GM21717 (cell line): Measurements from ENCODE around the gene SBF2.
"Not testable (repeated sequence)": the region's sequence is repeated elsewhere in the genome, so short reads cannot be mapped to it uniquely, and the experiment has no call there.

Experiments used
- ATAC-seq: cut with Tn5 transposase; IDR thresholded peaks from one replicate; pipeline ENCODE4 v1.9.1; 2021; ENCODE audit warnings: mild to moderate bottlenecking, moderate library complexity; ENCODE audit not compliant: unreplicated experiment

SBF2 gene

GRCh38 chr11:10272132-10272531 is 21.9 kb downstream of the SBF2 start:
- ATAC-seq, result no peak

GRCh38 chr11:10268746-10269488 is 25.1 kb downstream of the SBF2 start:
- ATAC-seq, result no peak

- ATAC-seq, result no peak
Measured at GRCh38 chr11:10267821-10268220, 26.2 kb downstream of the SBF2 start.

GRCh38 chr11:10265936-10266335 is 28.1 kb downstream of the SBF2 start:
- no peak for ATAC-seq

GRCh38 chr11:10264716-10265115 is 29.3 kb downstream of the SBF2 start:
- ATAC-seq, result not testable (repeated sequence)

- no peak for ATAC-seq
Measured at GRCh38 chr11:10263929-10264328, 30.1 kb downstream of the SBF2 start.

- no peak for ATAC-seq
Measured at GRCh38 chr11:10261821-10262220, 32.2 kb downstream of the SBF2 start.

GRCh38 chr11:10257478-10257877 is 36.5 kb downstream of the SBF2 start:
- ATAC-seq, result no peak

GRCh38 chr11:10255388-10256125 is 38.5 kb downstream of the SBF2 start:
- ATAC-seq, result no peak

GRCh38 chr11:10249448-10250131 is 44.4 kb downstream of the SBF2 start:
- ATAC-seq, result not testable (repeated sequence)

- ATAC-seq, result no peak
Measured at GRCh38 chr11:10247011-10247410, 47.0 kb downstream of the SBF2 start.

GRCh38 chr11:10243896-10244575 is 50.0 kb downstream of the SBF2 start:
- no peak for ATAC-seq

- no peak for ATAC-seq
Measured at GRCh38 chr11:10236840-10237239, 57.2 kb downstream of the SBF2 start.

- ATAC-seq, result no peak
Measured at GRCh38 chr11:10233581-10233980, 60.4 kb downstream of the SBF2 start.

GRCh38 chr11:10232756-10233155 is 61.3 kb downstream of the SBF2 start:
- no peak for ATAC-seq

- ATAC-seq, result not testable (repeated sequence)
Measured at GRCh38 chr11:10231803-10232202, 62.2 kb downstream of the SBF2 start.

- no peak for ATAC-seq
Measured at GRCh38 chr11:10225553-10225952, 68.5 kb downstream of the SBF2 start.

GRCh38 chr11:10222399-10222798 is 71.6 kb downstream of the SBF2 start:
- ATAC-seq, result no peak

- no peak for ATAC-seq
Measured at GRCh38 chr11:10221342-10221741, 72.7 kb downstream of the SBF2 start.

- no peak for ATAC-seq
Measured at GRCh38 chr11:10211470-10211869, 82.5 kb downstream of the SBF2 start.

GRCh38 chr11:10209326-10209725 is 84.7 kb downstream of the SBF2 start:
- ATAC-seq, result no peak
